WTC11 (cell line): ENCODE results near the gene STARD13. TPM values are rescaled to one million over a fixed set of nuclear protein-coding genes. Genes with fewer than 3 reads are reported as not detected.

Source experiments
- ATAC-seq: fragments of 200-7000 bp; cut with Tn5 transposase; 2 replicates; pipeline ENCODE4 v1.10.0; 2021; ENCODE audit warnings: mild to moderate bottlenecking, moderate library complexity
- CTCF ChIA-PET: fragments of 300-600 bp; sonication (Branson Sonifier 250); formaldehyde crosslinking; loops from one replicate; lab custom pipeline; 2021; ENCODE audit warnings: antibody characterized with exemption; lab: Charles Lee
- POLR2A ChIA-PET: fragments of 350-600 bp; sonication (Branson Sonifier 250); formaldehyde crosslinking; loops from one replicate; lab custom pipeline; 2021; ENCODE audit warnings: antibody characterized with exemption; lab: Charles Lee
- DNase-seq: peaks from one replicate; pipeline ENCODE4 v3.0.0; 2021; ENCODE audit warnings: low spot score
- H3K27ac Mint-ChIP-seq: 2 replicates; pipeline ENCODE4 v1.8.0; 2021; ENCODE audit warnings: mixed read lengths
- H3K27me3 Mint-ChIP-seq: 2 replicates; pipeline ENCODE4 v1.8.0; 2021; ENCODE audit warnings: low read depth, mild to moderate bottlenecking, moderate library complexity, mixed read lengths
- H3K36me3 Mint-ChIP-seq: 2 replicates; pipeline ENCODE4 v1.8.0; 2021; ENCODE audit warnings: mixed read lengths
- H3K4me1 Mint-ChIP-seq: 2 replicates; pipeline ENCODE4 v1.8.0; 2022; ENCODE audit warnings: mixed read lengths
- H3K4me3 Mint-ChIP-seq: 2 replicates; pipeline ENCODE4 v1.8.0; 2021; ENCODE audit warnings: mild to moderate bottlenecking, moderate library complexity, mixed read lengths
- H3K9me3 Mint-ChIP-seq: 2 replicates; pipeline ENCODE4 v1.8.0; 2021; ENCODE audit warnings: mixed read lengths
- ARID4B ChIP-seq: sonication (generic); formaldehyde crosslinking; IDR thresholded peaks from 2 replicates; pipeline ENCODE4 v1.8.0; 2023; ENCODE audit warnings: missing genetic modification reagents, mild to moderate bottlenecking, borderline replicate concordance
- FOXJ3 ChIP-seq: sonication (generic); formaldehyde crosslinking; IDR thresholded peaks from 2 replicates; pipeline ENCODE4 v1.9.0; 2021; ENCODE audit warnings: missing genetic modification reagents, mild to moderate bottlenecking, borderline replicate concordance
- FOXK1 ChIP-seq: sonication (generic); formaldehyde crosslinking; IDR thresholded peaks from 2 replicates; pipeline ENCODE4 v1.8.0; 2022; ENCODE audit warnings: mild to moderate bottlenecking, moderate library complexity, missing genetic modification reagents
- GABPB1 ChIP-seq: sonication (generic); formaldehyde crosslinking; IDR thresholded peaks from 2 replicates; pipeline ENCODE4 v1.8.1; 2023; ENCODE audit warnings: mild to moderate bottlenecking, missing genetic modification reagents
- JUN ChIP-seq: sonication (generic); formaldehyde crosslinking; IDR thresholded peaks from 2 replicates; pipeline ENCODE4 v1.8.0; 2023; ENCODE audit warnings: mild to moderate bottlenecking, missing genetic modification reagents
- MXD4 ChIP-seq: fragments of 250-450 bp; sonication (Bioruptor Pico); IDR thresholded peaks from 2 replicates; pipeline ENCODE4 v1.8.0; 2021; ENCODE audit warnings: mild to moderate bottlenecking, moderate library complexity, borderline replicate concordance
- NFATC4 ChIP-seq: fragments of 250-450 bp; sonication (Bioruptor Pico); IDR thresholded peaks from 2 replicates; pipeline ENCODE4 v1.9.0; 2021; ENCODE audit warnings: mild to moderate bottlenecking
- PRRX2 ChIP-seq: fragments of 250-450 bp; sonication (Bioruptor Pico); IDR thresholded peaks from 2 replicates; pipeline ENCODE4 v1.8.0; 2021; ENCODE audit warnings: mild to moderate bottlenecking
- RELA ChIP-seq: sonication (generic); formaldehyde crosslinking; IDR thresholded peaks from 2 replicates; pipeline ENCODE4 v1.8.1; 2022; ENCODE audit warnings: missing genetic modification reagents, mild to moderate bottlenecking, borderline replicate concordance
- SMAD3 ChIP-seq: sonication (generic); formaldehyde crosslinking; IDR thresholded peaks from 2 replicates; pipeline ENCODE4 v1.8.0; 2022; ENCODE audit warnings: missing genetic modification reagents, mild to moderate bottlenecking, borderline replicate concordance
- TEAD1 ChIP-seq: sonication (generic); formaldehyde crosslinking; IDR thresholded peaks from 2 replicates; pipeline ENCODE4 v1.8.0; 2022; ENCODE audit warnings: mild to moderate bottlenecking, missing genetic modification reagents
- TEAD4 ChIP-seq: sonication (generic); formaldehyde crosslinking; IDR thresholded peaks from 2 replicates; pipeline ENCODE4 v1.8.0; 2022; ENCODE audit warnings: mild to moderate bottlenecking, missing genetic modification reagents
- ZNF423 ChIP-seq: fragments of 250-450 bp; sonication (Bioruptor Pico); IDR thresholded peaks from 2 replicates; pipeline ENCODE4 v2.1.2; 2022; ENCODE audit warnings: mild to moderate bottlenecking, moderate library complexity
- total RNA-seq: library from RNA; stranded (reverse); gene quantifications from 3 replicates; pipeline ENCODE4 v1.2.3, GENCODE V29; 2021
- TF ChIP-seq, protein P1 (sequence below): sonication (generic); formaldehyde crosslinking; IDR thresholded peaks from 2 replicates; pipeline ENCODE4 v1.8.0; 2023; ENCODE audit warnings: missing genetic modification reagents
- TF ChIP-seq, protein P2 (sequence below): sonication (generic); formaldehyde crosslinking; IDR thresholded peaks from 2 replicates; pipeline ENCODE4 v1.8.1; 2022; ENCODE audit warnings: missing genetic modification reagents, borderline replicate concordance
- TF ChIP-seq, protein P3 (sequence below): sonication (generic); formaldehyde crosslinking; IDR thresholded peaks from 2 replicates; pipeline ENCODE4 v1.8.0; 2023; ENCODE audit warnings: mild to moderate bottlenecking, missing genetic modification reagents
- TF ChIP-seq, protein P4 (sequence below): sonication (generic); formaldehyde crosslinking; IDR thresholded peaks from 2 replicates; pipeline ENCODE4 v1.8.1; 2022; ENCODE audit warnings: low read depth, missing genetic modification reagents, borderline replicate concordance
- TF ChIP-seq, protein P5 (sequence below): sonication (generic); formaldehyde crosslinking; IDR thresholded peaks from 2 replicates; pipeline ENCODE4 v1.8.1; 2023; ENCODE audit warnings: mild to moderate bottlenecking, missing genetic modification reagents, moderate library complexity

Gene STARD13
- total RNA-seq, 1 experiment from 2014 or later = 4.4 TPM

DNA sequence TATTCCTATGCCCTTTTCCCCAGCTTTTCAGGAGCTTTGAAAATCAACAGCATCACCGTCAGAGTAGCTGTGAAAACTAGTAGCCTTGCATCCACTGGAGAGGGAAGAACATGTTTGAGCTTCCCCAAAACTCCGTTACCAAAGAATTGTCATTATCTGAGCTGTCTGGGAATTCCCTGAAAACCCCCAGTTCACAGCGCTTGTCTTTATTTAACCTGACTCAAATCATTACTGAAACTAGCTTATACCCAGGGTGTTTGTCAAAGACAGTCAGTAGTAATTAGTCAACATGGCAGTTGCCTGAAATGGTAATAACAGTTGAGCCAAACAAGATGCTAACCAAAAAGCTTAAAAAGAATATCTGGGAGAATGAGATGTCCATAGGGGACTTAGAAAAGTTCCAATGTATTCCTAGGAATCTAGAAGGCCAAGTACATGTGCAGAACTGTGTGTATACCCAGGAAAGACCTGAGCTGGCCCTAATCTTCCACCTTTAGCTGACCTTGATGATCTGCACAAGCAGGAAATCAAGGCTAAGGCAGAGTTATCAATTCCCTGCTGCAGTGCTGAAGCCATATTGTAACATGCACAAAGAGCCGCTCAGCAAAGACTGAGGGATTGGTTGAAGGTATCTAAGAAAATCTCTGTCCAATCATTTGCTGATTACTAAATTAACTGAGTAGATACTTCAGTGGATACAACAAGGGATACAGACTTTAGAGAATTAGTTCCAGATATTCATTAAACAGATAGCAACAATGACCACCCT, 138.5 kb downstream of the STARD13 start (continued):
- TF ChIP-seq ARID4B = no peak

DNA sequence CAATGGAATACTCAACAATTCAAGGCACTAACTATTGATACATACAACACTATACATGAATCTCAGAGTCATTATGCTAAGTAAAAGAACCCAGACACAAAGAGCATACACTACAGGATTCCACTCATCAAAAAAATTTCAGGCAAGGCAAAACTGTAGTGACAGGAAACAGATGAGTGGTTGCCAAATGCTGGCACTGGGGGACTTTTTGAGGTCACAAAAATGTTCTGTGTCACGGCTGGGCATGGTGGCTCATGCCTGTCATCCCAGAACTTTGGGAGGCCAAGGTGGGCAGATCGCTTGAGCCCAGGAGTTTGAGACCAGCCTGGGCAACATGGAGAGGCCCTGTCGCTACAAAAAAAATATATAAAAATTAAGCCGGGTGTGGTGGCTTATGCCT, 139.9 kb downstream of the STARD13 start:
- no peaks in the 10 kb centered on the region for H3K27me3 Mint-ChIP-seq
- peaks cover 9% of the 10 kb centered on the region; the same call in 1 of the 2 replicates for H3K36me3 Mint-ChIP-seq
- H3K27ac Mint-ChIP-seq = no peak overlapping the region
- no peaks in the 10 kb centered on the region for H3K4me1 Mint-ChIP-seq
- H3K4me3 Mint-ChIP-seq = no peak overlapping the region
- peaks cover 21% of the 10 kb centered on the region for H3K9me3 Mint-ChIP-seq
- CTCF ChIA-PET = no interaction called here
- TF ChIP-seq, protein P1, sequence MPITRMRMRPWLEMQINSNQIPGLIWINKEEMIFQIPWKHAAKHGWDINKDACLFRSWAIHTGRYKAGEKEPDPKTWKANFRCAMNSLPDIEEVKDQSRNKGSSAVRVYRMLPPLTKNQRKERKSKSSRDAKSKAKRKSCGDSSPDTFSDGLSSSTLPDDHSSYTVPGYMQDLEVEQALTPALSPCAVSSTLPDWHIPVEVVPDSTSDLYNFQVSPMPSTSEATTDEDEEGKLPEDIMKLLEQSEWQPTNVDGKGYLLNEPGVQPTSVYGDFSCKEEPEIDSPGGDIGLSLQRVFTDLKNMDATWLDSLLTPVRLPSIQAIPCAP (CRISPR knock-in tag) = no peak
- TF ChIP-seq JUN (CRISPR knock-in tag) (no peak), RELA (no peak), NFATC4 (CRISPR knock-in tag) (no peak), MXD4 (CRISPR knock-in tag) (no peak), SMAD3 (no peak)
- TF ChIP-seq, all 79 proteins: peak for 0
- POLR2A ChIA-PET = no interaction called here
- no peak for DNase-seq
- ATAC-seq = no peak

GRCh38 chr13:33144358-33144784, 141.2 kb downstream of the STARD13 start:
- POLR2A ChIA-PET = no interaction called here
- peaks cover 9% of the 10 kb centered on the region; the same call in 1 of the 2 replicates for H3K36me3 Mint-ChIP-seq
- no peak for ATAC-seq
- CTCF ChIA-PET = no interaction called here
- H3K27me3 Mint-ChIP-seq = no peaks in the 10 kb centered on the region
- H3K9me3 Mint-ChIP-seq = peaks cover 21% of the 10 kb centered on the region
- no peak overlapping the region for H3K4me3 Mint-ChIP-seq
- DNase-seq = no peak
- no peak overlapping the region for H3K27ac Mint-ChIP-seq
- H3K4me1 Mint-ChIP-seq = no peaks in the 10 kb centered on the region
- TF ChIP-seq SMAD3 (no peak), PRRX2 (CRISPR knock-in tag) (no peak), ZNF423 (CRISPR knock-in tag) (no peak), FOXK1 (no peak), FOXJ3 (CRISPR knock-in tag) (no peak), GABPB1 (CRISPR knock-in tag) (no peak), TEAD1 (CRISPR knock-in tag) (no peak), TEAD4 (no peak)
- TF ChIP-seq, protein P2, sequence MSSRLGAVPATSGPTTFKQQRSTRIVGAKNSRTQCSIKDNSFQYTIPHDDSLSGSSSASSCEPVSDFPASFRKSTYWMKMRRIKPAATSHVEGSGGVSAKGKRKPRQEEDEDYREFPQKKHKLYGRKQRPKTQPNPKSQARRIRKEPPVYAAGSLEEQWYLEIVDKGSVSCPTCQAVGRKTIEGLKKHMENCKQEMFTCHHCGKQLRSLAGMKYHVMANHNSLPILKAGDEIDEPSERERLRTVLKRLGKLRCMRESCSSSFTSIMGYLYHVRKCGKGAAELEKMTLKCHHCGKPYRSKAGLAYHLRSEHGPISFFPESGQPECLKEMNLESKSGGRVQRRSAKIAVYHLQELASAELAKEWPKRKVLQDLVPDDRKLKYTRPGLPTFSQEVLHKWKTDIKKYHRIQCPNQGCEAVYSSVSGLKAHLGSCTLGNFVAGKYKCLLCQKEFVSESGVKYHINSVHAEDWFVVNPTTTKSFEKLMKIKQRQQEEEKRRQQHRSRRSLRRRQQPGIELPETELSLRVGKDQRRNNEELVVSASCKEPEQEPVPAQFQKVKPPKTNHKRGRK = no peak
- TF ChIP-seq, protein P3, sequence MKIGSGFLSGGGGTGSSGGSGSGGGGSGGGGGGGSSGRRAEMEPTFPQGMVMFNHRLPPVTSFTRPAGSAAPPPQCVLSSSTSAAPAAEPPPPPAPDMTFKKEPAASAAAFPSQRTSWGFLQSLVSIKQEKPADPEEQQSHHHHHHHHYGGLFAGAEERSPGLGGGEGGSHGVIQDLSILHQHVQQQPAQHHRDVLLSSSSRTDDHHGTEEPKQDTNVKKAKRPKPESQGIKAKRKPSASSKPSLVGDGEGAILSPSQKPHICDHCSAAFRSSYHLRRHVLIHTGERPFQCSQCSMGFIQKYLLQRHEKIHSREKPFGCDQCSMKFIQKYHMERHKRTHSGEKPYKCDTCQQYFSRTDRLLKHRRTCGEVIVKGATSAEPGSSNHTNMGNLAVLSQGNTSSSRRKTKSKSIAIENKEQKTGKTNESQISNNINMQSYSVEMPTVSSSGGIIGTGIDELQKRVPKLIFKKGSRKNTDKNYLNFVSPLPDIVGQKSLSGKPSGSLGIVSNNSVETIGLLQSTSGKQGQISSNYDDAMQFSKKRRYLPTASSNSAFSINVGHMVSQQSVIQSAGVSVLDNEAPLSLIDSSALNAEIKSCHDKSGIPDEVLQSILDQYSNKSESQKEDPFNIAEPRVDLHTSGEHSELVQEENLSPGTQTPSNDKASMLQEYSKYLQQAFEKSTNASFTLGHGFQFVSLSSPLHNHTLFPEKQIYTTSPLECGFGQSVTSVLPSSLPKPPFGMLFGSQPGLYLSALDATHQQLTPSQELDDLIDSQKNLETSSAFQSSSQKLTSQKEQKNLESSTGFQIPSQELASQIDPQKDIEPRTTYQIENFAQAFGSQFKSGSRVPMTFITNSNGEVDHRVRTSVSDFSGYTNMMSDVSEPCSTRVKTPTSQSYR (CRISPR knock-in tag) = no peak
- TF ChIP-seq, protein P4, sequence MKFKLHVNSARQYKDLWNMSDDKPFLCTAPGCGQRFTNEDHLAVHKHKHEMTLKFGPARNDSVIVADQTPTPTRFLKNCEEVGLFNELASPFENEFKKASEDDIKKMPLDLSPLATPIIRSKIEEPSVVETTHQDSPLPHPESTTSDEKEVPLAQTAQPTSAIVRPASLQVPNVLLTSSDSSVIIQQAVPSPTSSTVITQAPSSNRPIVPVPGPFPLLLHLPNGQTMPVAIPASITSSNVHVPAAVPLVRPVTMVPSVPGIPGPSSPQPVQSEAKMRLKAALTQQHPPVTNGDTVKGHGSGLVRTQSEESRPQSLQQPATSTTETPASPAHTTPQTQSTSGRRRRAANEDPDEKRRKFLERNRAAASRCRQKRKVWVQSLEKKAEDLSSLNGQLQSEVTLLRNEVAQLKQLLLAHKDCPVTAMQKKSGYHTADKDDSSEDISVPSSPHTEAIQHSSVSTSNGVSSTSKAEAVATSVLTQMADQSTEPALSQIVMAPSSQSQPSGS (CRISPR knock-in tag) = no peak
- TF ChIP-seq, protein P5, sequence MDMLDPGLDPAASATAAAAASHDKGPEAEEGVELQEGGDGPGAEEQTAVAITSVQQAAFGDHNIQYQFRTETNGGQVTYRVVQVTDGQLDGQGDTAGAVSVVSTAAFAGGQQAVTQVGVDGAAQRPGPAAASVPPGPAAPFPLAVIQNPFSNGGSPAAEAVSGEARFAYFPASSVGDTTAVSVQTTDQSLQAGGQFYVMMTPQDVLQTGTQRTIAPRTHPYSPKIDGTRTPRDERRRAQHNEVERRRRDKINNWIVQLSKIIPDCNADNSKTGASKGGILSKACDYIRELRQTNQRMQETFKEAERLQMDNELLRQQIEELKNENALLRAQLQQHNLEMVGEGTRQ = no peak
